ENCODE data around the gene MPZL2. TPM values are rescaled to one million over a fixed set of nuclear protein-coding genes. Genes with fewer than 3 reads are reported as not detected.

MPZL2 gene
- total and polyA plus RNA-seq, 7 donors, result 1.0 to 8.1 (median 3.4) TPM

- ATAC-seq (no peak), DNase-seq (no peak)
- Histone ChIP-seq H3K9me3 (no peaks in the 10 kb centered on the region), H3K4me1 (no peaks in the 10 kb centered on the region), H3K36me3 (ENCODE audit: insufficient read depth in 1 of 2, low read depth in 1 of 2) (no peaks in the 10 kb centered on the region), H3K27me3 (ENCODE audit: insufficient read depth in 3 of 3, low read length in 2 of 3) (peaks cover 4 to 22% (median 8%) of the 10 kb centered on the region in 3 donors), H3K27ac (no peak overlapping the region), H3K4me3 (no peak overlapping the region)
- intact Hi-C loops (cut with DNase I), result loop anchor here in 1 of 2 donors (10.0 kb wide), 1 partner anchor 78 kb away; no protein-coding TSS in a partner anchor
- no peak for TF ChIP-seq CTCF (IDR thresholded peaks at IDR 0.05)
- 73 to 80% (median 79%) methylated on average over 2 of the region's 2 CpGs for WGBS, 3 donors
Measured at GRCh38 chr11:118207079-118207478, 57.0 kb downstream of the MPZL2 start.

- DNase-seq, result no peak
- TF ChIP-seq CTCF (IDR thresholded peaks at IDR 0.05), result no peak
- no peaks in the 10 kb centered on the region for H3K36me3 ChIP-seq (ENCODE audit: insufficient read depth in 1 of 2, low read depth in 1 of 2)
- no peak for ATAC-seq
- H3K4me1 ChIP-seq, result no peaks in the 10 kb centered on the region
- no peak overlapping the region for H3K4me3 ChIP-seq
- H3K27me3 ChIP-seq (ENCODE audit: insufficient read depth in 3 of 3, low read length in 2 of 3), result peaks cover 4 to 22% (median 8%) of the 10 kb centered on the region in 3 donors
- H3K27ac ChIP-seq, result no peak overlapping the region
- WGBS, 3 donors, result 23 to 43% (median 33%) methylated on average over 1 of the region's 1 CpG
- H3K9me3 ChIP-seq, result no peaks in the 10 kb centered on the region
- intact Hi-C loops (cut with DNase I), result loop anchor here in 1 of 2 donors (10.0 kb wide), 1 partner anchor 78 kb away; no protein-coding TSS in a partner anchor
Measured at GRCh38 chr11:118206391-118207031, 57.6 kb downstream of the MPZL2 start.

DNA sequence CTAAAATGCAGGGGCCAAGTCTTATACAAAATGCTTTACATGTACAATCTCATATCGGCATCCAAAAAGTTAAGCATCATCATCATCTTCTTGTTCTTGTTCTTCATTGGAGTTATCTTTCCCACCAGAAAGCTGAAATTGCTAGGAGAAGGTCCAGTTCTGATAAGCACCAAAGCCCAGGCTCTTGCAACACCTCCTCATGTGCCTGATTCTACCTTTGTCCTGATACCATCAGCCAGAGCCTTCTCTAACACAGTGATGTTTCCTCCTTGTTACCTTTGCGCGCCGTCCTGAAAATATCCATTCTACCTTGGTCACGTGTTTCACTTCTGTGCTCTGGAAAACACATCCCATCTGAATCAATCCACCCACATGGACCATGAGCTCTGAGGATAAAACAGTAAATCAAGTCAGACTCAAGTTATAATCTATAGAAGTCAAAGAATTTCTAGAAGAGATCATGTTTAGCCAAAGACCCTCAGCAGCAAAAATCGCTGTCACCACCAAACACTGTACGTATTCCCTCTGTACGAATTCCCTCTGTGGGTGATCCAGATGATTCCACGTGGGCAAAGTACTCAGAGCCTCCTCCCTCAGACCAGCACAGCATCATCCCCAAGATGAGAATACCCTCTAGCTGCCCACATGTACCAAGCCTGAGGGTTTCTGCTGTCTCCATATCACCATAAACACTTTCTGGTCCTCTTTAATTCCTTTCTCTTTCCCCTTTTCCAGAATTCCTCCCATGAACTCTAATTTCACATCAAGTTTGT lies 58.3 kb downstream of the MPZL2 start:
- H3K27ac ChIP-seq, result no peak overlapping the region
- no peaks in the 10 kb centered on the region for H3K36me3 ChIP-seq (ENCODE audit: insufficient read depth in 1 of 2, low read depth in 1 of 2)
- H3K4me1 ChIP-seq, result no peaks in the 10 kb centered on the region
- intact Hi-C loops (cut with DNase I), result loop anchor here in 1 of 2 donors (10.0 kb wide), 1 partner anchor 79 kb away; no protein-coding TSS in a partner anchor
- peaks cover 2 to 22% (median 8%) of the 10 kb centered on the region in 3 donors for H3K27me3 ChIP-seq (ENCODE audit: insufficient read depth in 3 of 3, low read length in 2 of 3)
- TF ChIP-seq CTCF (IDR thresholded peaks at IDR 0.05), result no peak
- no peak overlapping the region for H3K4me3 ChIP-seq
- WGBS, 3 donors, result 85 to 91% (median 87%) methylated on average over 9 of the region's 9 CpGs
- DNase-seq (no peak), ATAC-seq (no peak)
- no peaks in the 10 kb centered on the region for H3K9me3 ChIP-seq

Other genes starting within 250 kb of the MPZL2 start
- gene TMPRSS4, start 187.2 kb downstream of the MPZL2 start, total RNA-seq, result under 1 TPM in 1 of 4 donors, not detected in 3; 0.47 TPM
- gene TMPRSS4, start 187.2 kb downstream of the MPZL2 start, polyA plus RNA-seq, result under 1 TPM in 1 of 3 donors, not detected in 2; 0.12 TPM
- under 1 TPM in 1 of 4 donors, not detected in 3; 0.09 TPM for gene SMIM35, start 177.3 kb downstream of the MPZL2 start, total RNA-seq
- gene SMIM35, start 177.3 kb downstream of the MPZL2 start, polyA plus RNA-seq, result not detected
- 10 to 100 TPM in 1 of 4 donors, 1 to 10 TPM in 3; 5.1 to 15.1 (median 7.8) TPM for gene SCN4B, start 111.5 kb downstream of the MPZL2 start, total RNA-seq
- 1 to 10 TPM; 3.6 to 6.3 (median 4.1) TPM for gene SCN4B, start 111.5 kb downstream of the MPZL2 start, polyA plus RNA-seq
- gene SCN2B, start 87.7 kb downstream of the MPZL2 start, total RNA-seq, result 1 to 10 TPM in 3 of 4 donors, under 1 TPM in 1; 0.40 to 6.6 (median 1.8) TPM
- under 1 TPM; 0.09 to 0.51 (median 0.23) TPM for gene SCN2B, start 87.7 kb downstream of the MPZL2 start, polyA plus RNA-seq
- 1 to 10 TPM in 2 of 4 donors, under 1 TPM in 2; 0.48 to 1.8 (median 1.1) TPM for gene JAML, start 39.3 kb downstream of the MPZL2 start, total RNA-seq
- gene JAML, start 39.3 kb downstream of the MPZL2 start, polyA plus RNA-seq, result under 1 TPM; 0.21 to 0.36 (median 0.25) TPM
- under 1 TPM; 0.22 to 0.97 (median 0.49) TPM for gene MPZL3, start 11.9 kb downstream of the MPZL2 start, total RNA-seq
- gene MPZL3, start 11.9 kb downstream of the MPZL2 start, polyA plus RNA-seq, result under 1 TPM; 0.07 to 0.16 (median 0.13) TPM
- 1 to 10 TPM in 1 of 4 donors, under 1 TPM in 3; 0.24 to 1.2 (median 0.67) TPM for gene CD3E, start 40.4 kb upstream of the MPZL2 start, total RNA-seq
- gene CD3E, start 40.4 kb upstream of the MPZL2 start, polyA plus RNA-seq, result under 1 TPM; 0.15 to 0.27 (median 0.22) TPM
- gene CD3D, start 78.4 kb upstream of the MPZL2 start, total RNA-seq, result under 1 TPM in 3 of 4 donors, not detected in 1; 0.45 to 0.81 (median 0.50) TPM
- under 1 TPM; 0.12 to 0.20 (median 0.19) TPM for gene CD3D, start 78.4 kb upstream of the MPZL2 start, polyA plus RNA-seq
- gene CD3G, start 80.0 kb upstream of the MPZL2 start, total RNA-seq, result under 1 TPM; 0.26 to 0.71 (median 0.57) TPM
- under 1 TPM; 0.01 to 0.05 (median 0.04) TPM for gene CD3G, start 80.0 kb upstream of the MPZL2 start, polyA plus RNA-seq
- 10 to 100 TPM; 21.0 to 42.3 (median 33.0) TPM for gene UBE4A, start 95.3 kb upstream of the MPZL2 start, total RNA-seq
- 10 to 100 TPM; 15.0 to 31.1 (median 16.8) TPM for gene UBE4A, start 95.3 kb upstream of the MPZL2 start, polyA plus RNA-seq
- 100 to 1,000 TPM; 237 to 340 (median 251) TPM for gene ATP5MG, start 137.3 kb upstream of the MPZL2 start, total RNA-seq
- gene ATP5MG, start 137.3 kb upstream of the MPZL2 start, polyA plus RNA-seq, result 100 to 1,000 TPM; 180 to 217 (median 189) TPM
- 10 to 100 TPM; 18.1 to 27.3 (median 22.0) TPM for gene KMT2A, start 172.2 kb upstream of the MPZL2 start, total RNA-seq
- 1 to 10 TPM; 3.1 to 9.9 (median 4.8) TPM for gene KMT2A, start 172.2 kb upstream of the MPZL2 start, polyA plus RNA-seq